HUES48 (cell line): Measurements from ENCODE around the gene OR52J3.

ENCODE experiments used
- H3K27ac ChIP-seq: one replicate; pipeline ENCODE4 v1.7.0; 2013; ENCODE audit warnings: low read depth, low read length, inconsistent platforms
- H3K27me3 ChIP-seq: 2 replicates; pipeline ENCODE4 v1.6.1; 2013; ENCODE audit warnings: mild to moderate bottlenecking, low read length; ENCODE audit not compliant: control insufficient read depth, insufficient read depth
- H3K36me3 ChIP-seq: 2 replicates; pipeline ENCODE4 v1.6.1; 2013; ENCODE audit warnings: low read length; ENCODE audit not compliant: control insufficient read depth, insufficient read depth
- H3K4me1 ChIP-seq: 2 replicates; pipeline ENCODE4 v1.6.1; 2013; ENCODE audit warnings: mild to moderate bottlenecking, low read length; ENCODE audit not compliant: control insufficient read depth, insufficient read depth
- H3K4me3 ChIP-seq: 2 replicates; pipeline ENCODE4 v1.5.1; 2013; ENCODE audit warnings: mild to moderate bottlenecking, low read depth, low read length
- H3K9ac ChIP-seq: 2 replicates; pipeline ENCODE4 v1.6.1; 2013; ENCODE audit warnings: mild to moderate bottlenecking, low read depth, low read length, moderate library complexity
- H3K9me3 ChIP-seq: 2 replicates; pipeline ENCODE4 v1.6.1; 2013; ENCODE audit warnings: low read length; ENCODE audit not compliant: control insufficient read depth, insufficient read depth

The OR52J3 gene

DNA sequence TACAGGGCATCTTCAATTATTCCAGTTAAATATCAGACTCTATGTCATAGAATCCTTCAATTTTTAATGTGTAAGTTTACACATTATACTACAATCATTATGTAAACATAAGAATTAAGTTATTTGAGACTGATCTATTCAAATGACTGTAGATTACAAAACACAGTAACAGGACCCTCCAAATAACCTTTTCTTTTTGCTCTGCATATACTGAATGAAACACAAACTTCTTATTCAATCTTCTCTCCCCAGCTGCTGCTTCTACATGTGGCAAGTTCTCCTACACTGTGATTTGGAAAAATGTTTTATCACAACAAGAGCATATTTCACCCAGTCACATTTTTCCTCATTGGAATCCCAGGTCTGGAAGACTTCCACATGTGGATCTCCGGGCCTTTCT lies at the start of gene OR52J3:
Gene OR52J3, plus strand, starts transcription at position 301 of the 400 bp plus-strand sequence. Its CDS starts 0 bp downstream, at position 301.
- H3K36me3 ChIP-seq = no peaks in the 10 kb centered on the region
- no peak within 1 kb of the TSS for H3K9ac ChIP-seq
- no peaks in the 10 kb centered on the region for H3K4me1 ChIP-seq
- H3K9me3 ChIP-seq = no peaks in the 10 kb centered on the region
- H3K4me3 ChIP-seq = no peak within 1 kb of the TSS
- no peak within 1 kb of the TSS for H3K27ac ChIP-seq
- no peaks in the 10 kb centered on the region for H3K27me3 ChIP-seq

DNA sequence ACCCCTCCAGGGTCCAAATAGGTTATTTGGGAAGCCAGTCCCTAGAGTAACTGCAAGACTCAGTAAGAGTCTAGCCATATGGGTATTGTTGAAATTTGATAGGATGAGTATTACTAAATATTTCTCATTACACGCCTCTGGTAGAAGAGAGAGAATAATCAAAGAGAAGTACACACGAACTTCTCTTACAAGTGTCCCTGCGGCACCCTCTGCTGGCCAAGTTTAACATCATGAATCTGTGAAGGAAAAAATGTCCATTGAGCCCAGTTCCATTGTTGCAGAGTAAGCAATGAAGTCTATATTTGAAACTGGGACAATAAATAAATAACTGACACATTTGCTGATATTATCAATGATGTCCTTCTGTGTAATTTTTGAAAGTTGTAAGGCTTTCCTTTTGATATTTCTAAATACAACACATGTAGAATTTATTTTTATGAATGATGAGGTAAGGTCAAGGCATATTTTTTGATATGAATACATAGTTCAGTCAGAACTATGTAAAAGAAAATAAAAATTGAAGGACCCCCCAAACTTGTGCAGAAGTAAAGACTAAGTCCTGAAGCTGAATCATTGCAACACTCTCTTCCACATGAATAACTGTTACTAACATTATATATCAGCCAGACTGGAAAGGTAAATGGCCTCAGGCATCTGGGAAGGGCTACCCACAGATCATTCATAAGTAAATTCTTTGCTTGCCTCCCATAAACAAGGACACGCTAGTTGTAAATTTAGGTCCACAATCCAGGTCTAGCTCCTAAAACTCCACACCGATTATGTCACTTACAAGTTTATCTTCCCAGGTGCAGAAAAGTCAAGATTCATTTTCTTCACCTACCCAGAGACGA lies 41.7 kb upstream of the OR52J3 start:
- Histone ChIP-seq H3K27ac (no peak overlapping the region), H3K4me3 (no peak overlapping the region), H3K27me3 (no peaks in the 10 kb centered on the region), H3K36me3 (no peaks in the 10 kb centered on the region), H3K4me1 (no peaks in the 10 kb centered on the region), H3K9me3 (no peaks in the 10 kb centered on the region), H3K9ac (no peak overlapping the region)

DNA sequence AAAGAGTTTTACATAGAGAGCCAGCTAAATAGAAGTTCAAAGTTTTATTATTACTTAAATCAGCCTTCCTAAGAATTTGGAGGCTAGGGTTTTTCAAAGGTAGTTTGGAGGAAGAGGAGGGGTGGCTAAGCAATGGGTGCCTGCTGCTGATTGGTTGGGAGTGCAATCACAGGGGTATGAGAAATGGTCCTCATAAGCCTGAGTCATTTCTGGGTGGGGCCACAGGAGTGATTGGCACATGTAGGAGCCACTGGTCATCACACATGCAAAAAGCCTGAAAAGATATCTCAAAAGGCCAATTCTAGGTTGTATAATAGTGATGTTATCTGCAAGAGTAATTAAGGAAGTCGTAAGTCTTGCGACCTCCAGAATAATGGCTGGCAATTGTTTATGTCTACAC lies 38.8 kb upstream of the OR52J3 start:
- no peaks in the 10 kb centered on the region for H3K27me3 ChIP-seq
- H3K9ac ChIP-seq = no peak overlapping the region
- H3K36me3 ChIP-seq = no peaks in the 10 kb centered on the region
- no peak overlapping the region for H3K27ac ChIP-seq
- H3K4me1 ChIP-seq = no peaks in the 10 kb centered on the region
- no peaks in the 10 kb centered on the region for H3K9me3 ChIP-seq
- no peak overlapping the region for H3K4me3 ChIP-seq

DNA sequence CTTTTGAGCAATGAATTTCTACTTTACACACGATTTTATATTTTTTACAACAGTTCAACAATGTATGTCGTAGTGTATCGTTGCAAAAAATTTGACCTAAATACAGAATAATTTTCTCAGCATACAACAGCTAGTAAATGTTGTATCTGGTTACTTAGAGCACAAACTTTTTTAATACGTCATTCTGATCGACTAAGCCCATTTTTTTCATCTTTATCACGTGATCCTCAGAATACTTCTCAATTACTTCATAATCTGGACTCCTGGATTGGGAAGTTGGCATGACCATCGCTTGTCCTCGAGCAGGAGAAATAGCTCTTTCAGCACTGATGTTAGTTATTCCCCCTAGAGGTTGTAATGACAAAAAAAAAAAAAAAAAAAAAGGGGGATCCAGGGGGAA lies 35.1 kb upstream of the OR52J3 start:
- no peaks in the 10 kb centered on the region for H3K9me3 ChIP-seq
- H3K4me1 ChIP-seq = no peaks in the 10 kb centered on the region
- H3K27ac ChIP-seq = no peak overlapping the region
- H3K36me3 ChIP-seq = no peaks in the 10 kb centered on the region
- no peak overlapping the region for H3K9ac ChIP-seq
- no peak overlapping the region for H3K4me3 ChIP-seq
- no peaks in the 10 kb centered on the region for H3K27me3 ChIP-seq

DNA sequence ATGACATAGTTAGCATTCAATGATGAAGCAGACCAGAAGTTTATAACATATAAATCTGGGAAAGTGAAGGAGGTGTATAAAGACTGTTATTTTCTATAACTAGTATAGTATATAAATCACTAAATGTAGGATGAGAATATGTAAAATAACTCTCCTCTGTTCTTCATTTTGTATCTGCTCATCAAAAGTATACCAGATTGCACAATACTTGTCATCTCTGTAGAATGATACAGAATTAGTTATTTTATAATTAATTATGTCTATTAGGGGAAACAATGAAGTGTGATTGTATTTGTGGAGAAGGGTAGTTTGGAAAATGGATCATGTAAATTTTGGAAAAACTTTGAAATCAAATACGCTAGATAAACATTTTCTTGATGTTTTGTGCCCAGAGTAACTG lies 33.3 kb upstream of the OR52J3 start:
- no peak overlapping the region for H3K9ac ChIP-seq
- H3K36me3 ChIP-seq = no peaks in the 10 kb centered on the region
- no peaks in the 10 kb centered on the region for H3K9me3 ChIP-seq
- H3K4me3 ChIP-seq = no peak overlapping the region
- no peaks in the 10 kb centered on the region for H3K27me3 ChIP-seq
- H3K4me1 ChIP-seq = no peaks in the 10 kb centered on the region
- H3K27ac ChIP-seq = no peak overlapping the region

DNA sequence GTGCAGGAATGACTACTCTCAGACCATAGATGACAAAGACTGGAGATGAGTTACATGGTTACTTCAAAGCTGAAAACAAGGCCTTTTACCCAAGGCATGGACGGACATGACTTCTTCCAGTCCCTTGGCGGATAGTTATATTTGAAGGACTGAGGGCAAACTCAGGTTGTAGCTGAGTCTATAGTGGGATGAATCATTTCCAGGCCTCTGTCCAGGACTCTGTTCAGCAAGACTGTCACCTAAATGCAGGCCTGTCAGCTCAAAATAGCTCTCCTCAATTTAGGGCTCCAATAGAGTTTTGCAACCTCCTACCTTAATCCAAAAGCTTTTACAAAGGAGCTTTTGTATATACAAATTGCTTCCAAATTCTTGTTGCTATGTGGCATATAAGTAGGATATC lies 24.3 kb upstream of the OR52J3 start:
- Histone ChIP-seq H3K36me3 (no peaks in the 10 kb centered on the region), H3K9me3 (no peaks in the 10 kb centered on the region), H3K27me3 (no peaks in the 10 kb centered on the region), H3K4me3 (no peak overlapping the region), H3K4me1 (no peaks in the 10 kb centered on the region), H3K27ac (no peak overlapping the region), H3K9ac (no peak overlapping the region)

DNA sequence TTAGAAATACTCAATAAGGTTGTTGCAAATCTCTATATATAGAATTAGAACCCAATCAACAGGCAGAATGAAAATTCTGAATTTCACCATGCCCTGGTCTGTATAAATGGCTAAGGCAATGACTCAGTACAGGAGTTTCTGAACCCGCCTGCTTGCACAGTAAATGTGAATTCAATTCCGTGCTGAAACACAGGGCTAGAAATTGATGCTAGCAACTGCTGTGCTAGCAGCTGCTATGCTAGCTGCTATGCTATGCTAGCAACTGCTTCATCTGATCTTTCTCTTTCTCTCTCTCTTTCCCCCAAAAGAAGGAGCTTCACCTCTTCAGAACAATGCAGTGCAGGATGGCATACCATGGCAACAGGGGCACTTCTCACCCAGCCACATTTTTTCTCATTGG lies 9.7 kb upstream of the OR52J3 start:
- Histone ChIP-seq H3K36me3 (no peaks in the 10 kb centered on the region), H3K4me3 (no peak overlapping the region), H3K27me3 (no peaks in the 10 kb centered on the region), H3K9ac (no peak overlapping the region), H3K9me3 (no peaks in the 10 kb centered on the region), H3K27ac (no peak overlapping the region), H3K4me1 (no peaks in the 10 kb centered on the region)

DNA sequence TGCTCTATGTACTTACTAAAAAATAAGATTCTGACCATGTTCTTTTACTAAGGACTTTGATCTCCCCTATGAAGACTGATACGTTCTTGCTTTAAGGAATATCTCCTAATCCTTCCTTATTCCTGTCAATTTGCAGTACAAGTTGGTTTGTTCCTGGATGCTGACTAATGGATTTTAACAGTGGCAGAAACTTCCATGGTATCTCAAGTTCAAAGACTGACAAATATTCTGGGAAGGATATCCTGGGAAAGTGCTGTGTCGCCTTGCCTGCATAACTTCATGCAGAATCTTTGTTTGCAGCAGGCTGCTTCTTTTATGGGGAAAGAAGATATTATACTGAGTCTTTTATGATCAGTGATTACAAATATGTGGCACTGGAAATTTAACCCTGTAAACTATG lies 8.4 kb upstream of the OR52J3 start:
- H3K4me1 ChIP-seq = no peaks in the 10 kb centered on the region
- H3K9me3 ChIP-seq = no peaks in the 10 kb centered on the region
- H3K36me3 ChIP-seq = no peaks in the 10 kb centered on the region
- no peak overlapping the region for H3K9ac ChIP-seq
- H3K27ac ChIP-seq = no peak overlapping the region
- H3K4me3 ChIP-seq = no peak overlapping the region
- H3K27me3 ChIP-seq = no peaks in the 10 kb centered on the region

DNA sequence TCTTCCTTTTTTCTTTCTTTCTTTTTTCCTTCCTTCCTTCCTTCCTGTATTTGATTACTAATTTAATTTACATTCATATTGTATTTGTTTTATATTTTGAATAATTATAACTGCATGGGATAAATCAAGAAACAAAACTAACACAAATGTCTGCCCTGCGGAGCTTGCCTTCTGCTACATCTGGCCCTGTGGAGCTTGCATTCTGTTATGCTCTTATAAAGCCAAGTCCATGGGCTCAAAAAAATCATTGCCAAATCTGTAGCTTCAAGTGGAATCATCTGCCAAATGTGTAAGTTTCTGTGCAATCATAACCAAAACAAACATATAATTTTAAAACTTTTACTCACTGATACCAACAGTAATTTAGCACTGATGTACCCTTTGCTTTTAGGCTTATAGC lies 8.0 kb upstream of the OR52J3 start:
- H3K9me3 ChIP-seq = no peaks in the 10 kb centered on the region
- H3K36me3 ChIP-seq = no peaks in the 10 kb centered on the region
- H3K27me3 ChIP-seq = no peaks in the 10 kb centered on the region
- H3K4me1 ChIP-seq = no peaks in the 10 kb centered on the region
- no peak overlapping the region for H3K4me3 ChIP-seq
- H3K27ac ChIP-seq = no peak overlapping the region
- no peak overlapping the region for H3K9ac ChIP-seq

DNA sequence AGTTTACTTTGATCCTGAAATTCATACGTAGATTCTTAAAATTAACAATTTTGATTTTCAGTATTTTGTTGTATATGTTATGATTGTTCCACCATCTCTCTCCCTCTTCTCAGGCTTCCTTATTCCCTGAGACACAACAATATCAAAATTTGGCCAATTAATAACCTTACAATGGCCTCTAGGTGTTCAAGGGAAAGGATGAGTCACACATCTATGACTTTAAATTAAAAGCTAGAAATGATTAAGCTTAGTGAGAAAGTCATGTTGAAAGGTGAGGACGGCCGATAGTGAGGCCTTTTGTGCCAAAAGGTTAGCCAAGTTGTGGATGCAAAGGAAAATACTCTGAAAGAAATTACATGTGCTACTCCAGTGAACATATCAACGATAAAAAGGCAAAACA lies 5.5 kb upstream of the OR52J3 start:
- Histone ChIP-seq H3K36me3 (no peaks in the 10 kb centered on the region), H3K27me3 (no peaks in the 10 kb centered on the region), H3K4me1 (no peaks in the 10 kb centered on the region), H3K27ac (no peak overlapping the region), H3K9me3 (no peaks in the 10 kb centered on the region), H3K9ac (no peak overlapping the region), H3K4me3 (no peak overlapping the region)

DNA sequence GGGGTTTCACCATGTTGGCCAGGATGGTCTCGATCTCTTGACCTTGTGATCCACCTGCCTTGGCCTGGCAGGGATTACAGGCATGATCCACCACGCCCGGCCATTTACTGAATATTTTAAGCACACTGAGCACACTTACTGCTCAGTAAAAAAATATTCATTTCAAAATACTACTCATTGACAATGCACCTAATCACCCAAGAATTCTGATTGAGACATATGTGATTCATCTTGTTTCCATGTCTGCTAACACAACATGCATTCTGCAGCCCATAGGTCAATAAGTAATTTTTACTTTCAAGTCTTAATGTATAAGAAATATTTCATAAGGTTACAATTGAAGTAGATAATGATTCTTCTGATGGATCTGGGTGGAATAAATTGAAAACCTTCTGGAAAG lies 4.2 kb upstream of the OR52J3 start:
- Histone ChIP-seq H3K27ac (no peak overlapping the region), H3K36me3 (no peaks in the 10 kb centered on the region), H3K9ac (no peak overlapping the region), H3K27me3 (no peaks in the 10 kb centered on the region), H3K9me3 (no peaks in the 10 kb centered on the region), H3K4me1 (no peaks in the 10 kb centered on the region), H3K4me3 (no peak overlapping the region)
